Kidney capillary endothelial cell (primary cell): Measurements from ENCODE around the gene NXPE3.
"Not testable (repeated sequence)": the region's sequence is repeated elsewhere in the genome, so short reads cannot be mapped to it uniquely, and the experiment has no call there.

Source experiments
- DNase-seq: peaks from one replicate; pipeline ENCODE4 v3.0.0-alpha.2; 2018; ENCODE audit warnings: low spot score

Gene NXPE3

GRCh38 chr3:101779047-101779821 is at the start of gene NXPE3:
Gene NXPE3, plus strand, starts transcription at chr3:101779211. Its CDS starts 6,386 bp downstream, at chr3:101785597.
- peak; percentile 65 for DNase-seq

- no peak for DNase-seq
Measured at GRCh38 chr3:101729586-101729985, 49.4 kb upstream of the NXPE3 start.

DNA sequence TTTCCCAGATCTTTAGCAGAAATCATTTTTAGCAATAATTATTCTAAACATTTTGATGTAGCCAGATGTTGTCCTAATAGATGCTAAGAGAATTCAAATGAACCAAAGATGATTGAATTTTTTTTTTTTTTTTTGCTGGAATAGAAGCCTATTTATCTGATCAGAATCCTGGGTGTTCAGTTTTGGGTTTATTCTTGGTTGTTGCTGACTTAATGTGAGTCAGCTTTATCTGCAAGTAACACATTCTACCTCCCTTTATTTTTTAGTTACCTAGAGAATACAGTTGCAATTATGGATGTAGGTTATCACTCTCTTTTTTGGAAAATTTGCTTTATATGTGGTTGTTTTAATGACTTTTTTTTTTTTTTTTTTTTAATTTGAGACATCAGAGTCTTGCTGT is 48.2 kb upstream of the NXPE3 start:
- no peak for DNase-seq

- DNase-seq = no peak
Measured at GRCh38 chr3:101732240-101732641, 46.8 kb upstream of the NXPE3 start.

- DNase-seq = no peak
Measured at GRCh38 chr3:101735833-101736232, 43.2 kb upstream of the NXPE3 start.

- DNase-seq = not testable (repeated sequence)
Measured at GRCh38 chr3:101741914-101742313, 37.1 kb upstream of the NXPE3 start.

GRCh38 chr3:101744811-101745210 is 34.2 kb upstream of the NXPE3 start:
- DNase-seq = no peak

DNA sequence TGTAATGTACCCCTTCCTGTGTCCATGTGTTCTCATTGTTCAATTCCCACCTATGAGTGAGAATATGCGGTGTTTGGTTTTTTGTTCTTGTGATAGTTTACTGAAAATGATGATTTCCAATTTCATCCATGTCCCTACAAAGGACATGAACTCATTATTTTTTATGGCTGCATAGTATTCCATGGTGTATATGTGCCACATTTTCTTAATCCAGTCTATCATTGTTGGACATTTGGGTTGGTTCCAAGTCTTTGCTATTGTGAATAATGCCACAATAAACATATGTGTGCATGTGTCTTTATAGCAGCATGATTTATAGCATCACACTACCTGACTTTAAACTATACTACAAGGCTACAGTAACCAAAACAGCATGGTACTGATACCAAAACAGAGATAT is 33.1 kb upstream of the NXPE3 start:
- not testable (repeated sequence) for DNase-seq

DNA sequence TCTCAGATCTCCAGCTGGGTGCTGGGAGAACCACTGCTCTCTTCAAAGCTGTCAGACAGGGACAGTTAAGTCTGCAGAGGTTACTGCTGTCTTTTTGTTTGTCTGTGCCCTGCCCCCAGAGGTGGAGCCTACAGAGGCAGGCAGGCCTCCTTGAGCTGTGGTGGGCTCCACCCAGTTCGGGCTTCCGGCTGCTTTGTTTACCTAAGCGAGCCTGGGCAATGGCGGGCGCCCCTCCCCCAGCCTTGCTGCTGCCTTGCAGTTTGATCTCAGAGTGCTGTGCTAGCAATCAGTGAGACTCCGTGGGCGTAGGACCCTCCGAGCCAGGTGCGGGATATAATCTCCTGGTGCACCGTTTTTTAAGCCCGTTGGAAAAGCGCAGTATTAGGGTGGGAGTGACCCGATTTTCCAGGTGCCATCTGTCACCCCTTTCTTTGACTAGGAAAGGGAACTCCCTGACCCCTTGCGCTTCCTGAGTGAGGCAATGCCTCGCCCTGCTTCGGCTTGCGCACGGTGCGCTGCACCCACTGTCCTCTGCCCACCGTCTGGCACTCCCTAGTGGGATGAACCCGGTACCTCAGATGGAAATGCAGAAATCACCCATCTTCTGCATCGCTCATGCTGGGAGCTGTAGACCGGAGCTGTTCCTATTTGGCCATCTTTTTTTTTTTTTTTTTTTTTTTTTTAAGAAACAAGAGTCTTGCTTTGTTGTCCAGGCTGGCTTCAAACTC is 25.5 kb upstream of the NXPE3 start:
- DNase-seq = not testable (repeated sequence)

DNA sequence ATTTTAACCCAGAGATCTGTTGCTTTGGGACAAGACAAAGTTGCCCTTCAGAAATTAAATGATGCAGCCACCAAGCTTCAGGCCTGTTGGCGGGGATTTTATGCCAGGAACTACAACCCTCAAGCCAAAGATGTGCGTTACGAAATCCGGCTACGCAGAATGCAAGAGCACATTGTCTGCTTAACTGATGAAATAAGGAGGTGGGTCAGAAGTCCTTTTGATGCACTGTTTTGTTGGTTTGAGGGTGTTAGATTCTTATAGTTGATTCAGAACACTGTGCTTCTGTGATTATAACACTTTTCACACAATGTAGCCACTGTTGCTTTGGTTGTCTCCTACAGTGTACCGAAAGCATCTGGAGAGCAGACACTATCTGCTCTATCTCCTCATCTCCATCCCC is 20.8 kb upstream of the NXPE3 start:
- no peak for DNase-seq

- DNase-seq = peak; percentile 7
Measured at GRCh38 chr3:101762041-101762646, 16.9 kb upstream of the NXPE3 start.

- not testable (repeated sequence) for DNase-seq
Measured at GRCh38 chr3:101777745-101778281, 1.2 kb upstream of the NXPE3 start.

- no peak for DNase-seq
Measured at GRCh38 chr3:101778385-101779046, 495 bp upstream of the NXPE3 start.

- no peak for DNase-seq
Measured at GRCh38 chr3:101779822-101780381, 891 bp downstream of the NXPE3 start.

DNA sequence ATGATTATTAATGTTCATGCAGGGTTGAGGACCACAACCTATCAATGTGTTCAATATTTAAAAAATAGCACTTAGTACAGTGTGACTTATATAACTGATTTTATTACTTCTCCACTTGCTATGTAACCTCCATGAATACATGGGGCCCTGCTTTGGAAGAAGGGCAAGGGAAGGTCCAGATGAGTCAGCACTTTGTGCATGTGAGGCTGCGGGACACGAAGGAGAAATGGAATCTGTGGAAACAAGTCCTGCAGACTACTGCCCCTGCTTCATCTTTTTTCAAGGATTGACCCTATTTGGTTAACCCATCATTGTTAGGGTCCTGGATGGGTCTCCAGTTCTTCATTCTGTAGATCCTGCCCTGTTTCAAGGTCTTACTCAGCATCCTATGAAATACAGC is 1.6 kb downstream of the NXPE3 start:
- DNase-seq = no peak

DNA sequence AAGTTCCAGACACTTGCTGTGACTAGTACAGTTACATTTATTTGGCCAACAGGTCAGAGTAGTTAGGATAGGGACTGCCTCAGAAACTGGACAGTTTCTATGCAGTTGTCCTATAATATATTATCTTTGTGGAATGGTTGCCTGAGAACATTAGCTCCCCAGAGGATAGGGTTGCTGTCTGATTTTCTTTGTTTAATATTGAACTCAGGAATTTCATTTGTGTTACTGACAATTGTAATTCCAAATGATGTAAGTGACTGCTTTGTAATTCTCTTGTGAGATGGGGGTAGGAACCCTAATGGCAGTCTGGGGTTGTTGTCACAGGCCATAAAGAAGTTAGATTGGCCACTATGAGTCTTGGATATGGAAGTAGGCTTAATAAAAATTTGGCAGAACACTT is 2.2 kb downstream of the NXPE3 start:
- DNase-seq = no peak

DNA sequence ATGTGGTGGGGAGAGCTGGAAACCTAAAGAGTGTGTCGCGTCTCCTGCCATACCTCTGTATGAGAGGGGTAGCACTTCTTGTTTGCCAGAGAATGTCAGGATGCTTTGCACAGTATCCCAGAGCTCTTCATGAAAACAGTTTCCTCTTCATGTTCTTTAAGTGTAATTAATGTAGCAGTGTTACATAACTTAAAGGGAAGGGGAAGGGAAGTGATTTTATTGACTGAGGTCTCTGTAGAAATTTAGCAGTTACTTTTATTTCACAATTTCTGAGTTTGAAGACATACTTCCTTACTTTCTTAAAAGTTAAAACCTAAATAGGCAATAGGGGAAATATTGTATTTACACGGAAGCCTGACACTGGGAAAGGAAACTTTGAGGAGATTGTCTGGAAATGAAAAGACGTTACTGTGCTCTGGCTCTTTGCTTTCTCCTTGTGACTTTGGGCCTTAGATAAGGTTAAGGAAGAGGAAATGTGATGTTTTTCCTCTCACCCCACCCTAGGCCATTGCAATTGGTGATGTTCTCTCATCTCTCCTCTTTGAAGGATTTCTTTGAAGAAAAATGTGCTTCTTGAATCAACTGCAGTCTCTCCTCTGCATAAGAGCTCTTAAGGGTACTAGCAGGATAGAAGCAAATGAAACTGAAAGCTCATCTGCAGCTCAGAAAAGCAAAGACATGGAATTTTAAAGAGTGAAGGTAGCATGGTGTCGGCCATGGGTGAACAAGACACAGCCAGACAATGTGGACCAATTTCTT is 6.0 kb downstream of the NXPE3 start:
- no peak for DNase-seq

DNA sequence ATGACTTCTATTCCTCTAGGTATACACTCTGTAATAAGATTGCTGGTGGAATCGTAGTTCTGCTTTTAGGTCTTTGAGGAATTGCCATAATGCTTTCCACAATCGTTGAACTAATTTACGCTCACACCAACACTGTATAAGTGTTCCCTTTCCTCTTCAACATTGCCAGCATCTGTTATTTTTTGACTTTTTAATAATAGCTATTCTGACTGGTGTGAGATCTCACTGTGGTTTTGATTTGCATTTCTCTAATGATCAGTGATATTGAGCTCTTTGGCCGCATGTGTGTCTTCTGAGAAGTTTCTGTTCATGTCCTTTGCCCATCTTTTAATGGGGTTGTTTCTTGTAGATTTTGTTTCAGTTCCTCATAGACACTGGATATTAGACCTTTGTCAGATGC is 12.8 kb downstream of the NXPE3 start:
- DNase-seq = no peak

- DNase-seq = no peak
Measured at GRCh38 chr3:101796077-101796680, 17.2 kb downstream of the NXPE3 start.

DNA sequence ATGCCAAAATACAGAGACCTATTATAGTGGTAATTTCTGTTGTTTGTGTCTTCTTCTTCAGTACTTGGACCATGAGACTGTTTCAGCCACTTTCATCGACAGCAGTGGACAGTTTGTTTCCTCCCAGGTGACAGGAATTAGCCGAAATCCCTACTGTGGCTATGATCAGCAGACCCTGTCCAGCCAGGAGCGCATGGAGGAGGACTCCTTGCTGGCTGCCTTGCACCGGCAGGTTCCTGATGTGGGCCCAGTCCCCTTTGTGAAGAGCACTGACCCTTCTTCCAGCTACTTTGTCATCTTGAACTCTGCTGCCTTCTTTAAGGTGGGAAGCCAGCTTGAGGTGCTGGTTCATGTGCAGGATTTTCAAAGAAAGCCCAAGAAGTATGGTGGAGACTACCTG is 22.2 kb downstream of the NXPE3 start:
- DNase-seq = no peak

GRCh38 chr3:101802179-101802578 is 23.2 kb downstream of the NXPE3 start:
- no peak for DNase-seq
